SU-DHL-6 (cell line): Measurements from ENCODE around the gene DTNA.

Source experiments
- H2AFZ ChIP-seq: fragments of 200-600 bp; sonication (generic); 2 replicates; pipeline ENCODE4 v1.6.1; 2014; ENCODE audit warnings: low read depth, mild to moderate bottlenecking, moderate library complexity, mixed read lengths, antibody characterized with exemption, low read length; ENCODE audit not compliant: severe bottlenecking
- H3F3A ChIP-seq: fragments of 200-600 bp; shearing (Covaris generic); 2 replicates; pipeline ENCODE4 v1.6.0; 2016; ENCODE audit warnings: antibody characterized with exemption, mild to moderate bottlenecking; ENCODE audit not compliant: insufficient read depth
- H3K27ac ChIP-seq: fragments of 200-600 bp; sonication (generic); 2 replicates; pipeline ENCODE4 v1.5.1; 2016; ENCODE audit warnings: low read depth, mild to moderate bottlenecking, low read length, moderate library complexity, mixed read lengths
- H3K27me3 ChIP-seq: fragments of 200-600 bp; sonication (generic), shearing (Covaris generic); 2 replicates; pipeline ENCODE4 v1.6.0; 2014; ENCODE audit warnings: mild to moderate bottlenecking, low read length
- H3K36me3 ChIP-seq: fragments of 200-600 bp; sonication (generic); 2 replicates; pipeline ENCODE4 v1.6.1; 2014; ENCODE audit warnings: mild to moderate bottlenecking, low read length, mixed read lengths
- H3K4me2 ChIP-seq: fragments of 300-600, 200-600 bp; shearing (Covaris generic), sonication (generic); 2 replicates; pipeline ENCODE4 v1.6.0; 2014; ENCODE audit warnings: low read length, low read depth, mild to moderate bottlenecking; ENCODE audit not compliant: poor library complexity, severe bottlenecking
- H3K4me3 ChIP-seq: fragments of 200-600 bp; sonication (generic); 2 replicates; pipeline ENCODE4 v1.5.1; 2014; ENCODE audit warnings: antibody characterized with exemption, low read length, mild to moderate bottlenecking, mixed read lengths; ENCODE audit not compliant: insufficient read depth, poor library complexity, severe bottlenecking
- H3K79me2 ChIP-seq: fragments of 200-600 bp; sonication (generic); 2 replicates; pipeline ENCODE4 v1.6.1; 2014; ENCODE audit warnings: mild to moderate bottlenecking, low read length, moderate library complexity; ENCODE audit not compliant: insufficient read depth
- H3K9ac ChIP-seq: fragments of 200-600 bp; sonication (generic); 2 replicates; pipeline ENCODE4 v1.7.0; 2014; ENCODE audit warnings: mild to moderate bottlenecking, low read length
- H3K9me2 ChIP-seq: fragments of 200-600 bp; sonication (generic); replicated peaks from 2 replicates; pipeline ENCODE4 v1.6.1; 2014; ENCODE audit warnings: low read length; ENCODE audit not compliant: insufficient read depth
- H3K9me3 ChIP-seq: fragments of 200-600 bp; sonication (generic); 2 replicates; pipeline ENCODE4 v1.6.1; 2014; ENCODE audit warnings: low read length, mixed read lengths; ENCODE audit not compliant: insufficient read depth
- H4K20me1 ChIP-seq: fragments of 200-600 bp; sonication (generic); 2 replicates; pipeline ENCODE4 v1.6.1; 2014; ENCODE audit warnings: low read depth, mild to moderate bottlenecking, antibody characterized with exemption, low read length, moderate library complexity, mixed read lengths
- EZH2phosphoT487 ChIP-seq: fragments of 200-600 bp; sonication (generic), shearing (Covaris generic); conservative IDR thresholded peaks from 2 replicates; pipeline ENCODE4 v1.6.1; 2018; ENCODE audit warnings: mild to moderate bottlenecking, antibody characterized with exemption, low read length, moderate library complexity, mixed read lengths
- TF ChIP-seq, protein P1 (sequence below): fragments of 200-600 bp; sonication (generic); IDR thresholded peaks from one replicate; pipeline ENCODE4 v1.5.1; 2017; ENCODE audit warnings: antibody characterized with exemption, mild to moderate bottlenecking, low read length, moderate library complexity; ENCODE audit not compliant: insufficient read depth, poor library complexity, severe bottlenecking

DTNA gene

GRCh38 chr18:34928088-34928753 is 218.1 kb downstream of the DTNA start:
- H4K20me1 ChIP-seq, result no peaks in the 10 kb centered on the region
- no peaks in the 10 kb centered on the region for H3K79me2 ChIP-seq
- H3K4me3 ChIP-seq, result no peak overlapping the region
- H3F3A ChIP-seq, result no peaks in the 10 kb centered on the region
- H3K9me3 ChIP-seq, result no peaks in the 10 kb centered on the region
- H3K27me3 ChIP-seq, result no peaks in the 10 kb centered on the region
- no peaks in the 10 kb centered on the region for H3K9me2 ChIP-seq
- H2AFZ ChIP-seq, result no peak overlapping the region
- no peak for TF ChIP-seq EZH2phosphoT487
- TF ChIP-seq, protein P1, sequence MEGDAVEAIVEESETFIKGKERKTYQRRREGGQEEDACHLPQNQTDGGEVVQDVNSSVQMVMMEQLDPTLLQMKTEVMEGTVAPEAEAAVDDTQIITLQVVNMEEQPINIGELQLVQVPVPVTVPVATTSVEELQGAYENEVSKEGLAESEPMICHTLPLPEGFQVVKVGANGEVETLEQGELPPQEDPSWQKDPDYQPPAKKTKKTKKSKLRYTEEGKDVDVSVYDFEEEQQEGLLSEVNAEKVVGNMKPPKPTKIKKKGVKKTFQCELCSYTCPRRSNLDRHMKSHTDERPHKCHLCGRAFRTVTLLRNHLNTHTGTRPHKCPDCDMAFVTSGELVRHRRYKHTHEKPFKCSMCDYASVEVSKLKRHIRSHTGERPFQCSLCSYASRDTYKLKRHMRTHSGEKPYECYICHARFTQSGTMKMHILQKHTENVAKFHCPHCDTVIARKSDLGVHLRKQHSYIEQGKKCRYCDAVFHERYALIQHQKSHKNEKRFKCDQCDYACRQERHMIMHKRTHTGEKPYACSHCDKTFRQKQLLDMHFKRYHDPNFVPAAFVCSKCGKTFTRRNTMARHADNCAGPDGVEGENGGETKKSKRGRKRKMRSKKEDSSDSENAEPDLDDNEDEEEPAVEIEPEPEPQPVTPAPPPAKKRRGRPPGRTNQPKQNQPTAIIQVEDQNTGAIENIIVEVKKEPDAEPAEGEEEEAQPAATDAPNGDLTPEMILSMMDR, result no peak
- H3K36me3 ChIP-seq, result no peaks in the 10 kb centered on the region
- H3K27ac ChIP-seq, result no peak overlapping the region
- no peak overlapping the region for H3K9ac ChIP-seq
- H3K4me2 ChIP-seq, result no peak overlapping the region

GRCh38 chr18:34928754-34929335 is 218.7 kb downstream of the DTNA start:
- TF ChIP-seq, protein P1, result no peak
- TF ChIP-seq EZH2phosphoT487, result no peak
- Histone ChIP-seq H3K4me2 (no peak overlapping the region), H2AFZ (no peak overlapping the region), H3F3A (no peaks in the 10 kb centered on the region), H3K27me3 (no peaks in the 10 kb centered on the region), H4K20me1 (no peaks in the 10 kb centered on the region), H3K9me2 (no peaks in the 10 kb centered on the region), H3K9ac (no peak overlapping the region), H3K79me2 (no peaks in the 10 kb centered on the region), H3K4me3 (no peak overlapping the region), H3K36me3 (no peaks in the 10 kb centered on the region), H3K27ac (no peak overlapping the region), H3K9me3 (no peaks in the 10 kb centered on the region)

GRCh38 chr18:34929336-34929780 is 219.3 kb downstream of the DTNA start:
- no peak overlapping the region for H2AFZ ChIP-seq
- H3K79me2 ChIP-seq, result no peaks in the 10 kb centered on the region
- no peak for TF ChIP-seq EZH2phosphoT487
- TF ChIP-seq, protein P1, result no peak
- no peaks in the 10 kb centered on the region for H3K9me3 ChIP-seq
- no peaks in the 10 kb centered on the region for H4K20me1 ChIP-seq
- H3K4me3 ChIP-seq, result no peak overlapping the region
- H3K36me3 ChIP-seq, result no peaks in the 10 kb centered on the region
- H3K9ac ChIP-seq, result no peak overlapping the region
- H3F3A ChIP-seq, result no peaks in the 10 kb centered on the region
- no peak overlapping the region for H3K4me2 ChIP-seq
- H3K27ac ChIP-seq, result no peak overlapping the region
- no peaks in the 10 kb centered on the region for H3K9me2 ChIP-seq
- H3K27me3 ChIP-seq, result no peaks in the 10 kb centered on the region
